ENCODE results near the gene LRRC34. TPM values are rescaled to one million over a fixed set of nuclear protein-coding genes. Genes with fewer than 3 reads are reported as not detected.

The LRRC34 gene
- total and polyA plus RNA-seq, 4 experiments from 2014 or later = 0.33 to 0.98 (median 0.42) TPM

GRCh38 chr3:169774186-169774585 lies 38.5 kb downstream of the LRRC34 start:
- H3K4me1 ChIP-seq (ENCODE audit: insufficient read depth, low read length) = peaks cover 38% of the 10 kb centered on the region
- H3K36me3 Mint-ChIP-seq = peaks cover 27 to 66% of the 10 kb centered on the region in 2 donors
- H3K27me3 ChIP-seq (ENCODE audit: insufficient read depth, low read length) = no peaks in the 10 kb centered on the region
- peak overlapping the region in 1 of 2 donors; percentile 94 for H3K4me3 ChIP-seq (ENCODE audit: low read length in 2 of 2)
- peaks cover 32 to 77% (median 48%) of the 10 kb centered on the region in 4 donors for H3K4me1 Mint-ChIP-seq
- peak overlapping the region; percentile 98 to 100 (median 99) for H3K27ac Mint-ChIP-seq
- DNase-seq = peak in 1 of 5 donors; percentile 24
- H3K9me3 Mint-ChIP-seq = peaks cover 0 to 12% (median 0%) of the 10 kb centered on the region in 8 donors
- H3K27me3 Mint-ChIP-seq = peaks cover 0 to 11% of the 10 kb centered on the region in 2 donors
- CTCF ChIA-PET (ENCODE audit: partially characterized antibody) = interaction anchor here (3.7 kb wide), 1 partner anchor 11 kb away, joined by 37 read pairs; the partner anchor contains the start of gene TERC
- POLR2A ChIA-PET (ENCODE audit: partially characterized antibody) = interaction anchor here (1.0 to 3.7 kb wide), 5 partner anchors 11 to 407 kb away, joined by 4 to 120 read pairs (median 18); partner anchors contain the start of genes LRRC34, LRRIQ4, PHC3 and SEC62
- H3K4me3 Mint-ChIP-seq = peak overlapping the region; percentile 92 to 99 (median 98)
- intact Hi-C loops (cut with micrococcal nuclease) = loop anchor here (5.0 kb wide), 2 partner anchors 112 to 258 kb away; partner anchors contain the start of gene MECOM
- H3K9me3 ChIP-seq (ENCODE audit: control insufficient read depth in 1 of 2, low read length in 2 of 2) = no peaks in the 10 kb centered on the region
- peak overlapping the region; percentile 99 for H3K27ac ChIP-seq (ENCODE audit: low read depth, low read length)
- H3K36me3 ChIP-seq (ENCODE audit: insufficient read depth, low read length) = peaks cover 14% of the 10 kb centered on the region

- H3K36me3 ChIP-seq (ENCODE audit: insufficient read depth, low read length) = peaks cover 12% of the 10 kb centered on the region
- Mint-ChIP-seq H3K27ac (peak within 1 kb of the TSS; percentile 98 to 100 (median 99)), H3K36me3 (peaks cover 22 to 58% of the 10 kb centered on the region in 2 donors), H3K27me3 (peaks cover 0 to 11% of the 10 kb centered on the region in 2 donors), H3K4me3 (peak within 1 kb of the TSS; percentile 92 to 99 (median 98)), H3K9me3 (peaks cover 0 to 12% (median 0%) of the 10 kb centered on the region in 8 donors), H3K4me1 (peaks cover 26 to 70% (median 43%) of the 10 kb centered on the region in 4 donors)
- POLR2A ChIA-PET (ENCODE audit: partially characterized antibody) = interaction anchor here (0.6 to 3.7 kb wide), 18 partner anchors 10 to 1538 kb away, joined by 3 to 120 read pairs (median 6); partner anchors contain the start of genes LRRC34, LRRIQ4, PHC3 and PRKCI
- no peaks in the 10 kb centered on the region for H3K9me3 ChIP-seq (ENCODE audit: control insufficient read depth in 1 of 2, low read length in 2 of 2)
- CTCF ChIA-PET (ENCODE audit: partially characterized antibody) = interaction anchor here (0.7 to 3.7 kb wide), 7 partner anchors 10 to 1039 kb away, joined by 3 to 37 read pairs (median 3); partner anchors contain the start of gene TERC
- intact Hi-C loops (cut with micrococcal nuclease) = loop anchor here (1.0 to 5.0 kb wide), 8 partner anchors 8 to 1136 kb away; partner anchors contain the start of genes EIF5A2, LRRC34, LRRIQ4 and MECOM
- DNase-seq = peak; percentile 92 to 95 (median 94)
- peak within 1 kb of the TSS; percentile 99 for H3K27ac ChIP-seq (ENCODE audit: low read depth, low read length)
- peaks cover 36% of the 10 kb centered on the region for H3K4me1 ChIP-seq (ENCODE audit: insufficient read depth, low read length)
- H3K27me3 ChIP-seq (ENCODE audit: insufficient read depth, low read length) = no peaks in the 10 kb centered on the region
- peak within 1 kb of the TSS; percentile 83 to 94 for H3K4me3 ChIP-seq (ENCODE audit: low read length in 2 of 2)
Observed at GRCh38 chr3:169772897-169773816, 39.5 kb downstream of the LRRC34 start, which contains the start of gene MYNN. Gene MYNN (plus strand): TSS chr3:169773396. CDS start chr3:169774296, 900 bp downstream.

- H3K9me3 ChIP-seq (ENCODE audit: control insufficient read depth in 1 of 2, low read length in 2 of 2) = no peaks in the 10 kb centered on the region
- peak overlapping the region; percentile 83 to 94 for H3K4me3 ChIP-seq (ENCODE audit: low read length in 2 of 2)
- H3K27ac ChIP-seq (ENCODE audit: low read depth, low read length) = peak overlapping the region; percentile 99
- H3K36me3 ChIP-seq (ENCODE audit: insufficient read depth, low read length) = peaks cover 9% of the 10 kb centered on the region
- CTCF ChIA-PET (ENCODE audit: partially characterized antibody) = interaction anchor here (0.7 to 3.7 kb wide), 10 partner anchors 9 to 1040 kb away, joined by 3 to 37 read pairs (median 3); partner anchors contain the start of genes SEC62 and TERC
- Mint-ChIP-seq H3K9me3 (peaks cover 0 to 12% (median 0%) of the 10 kb centered on the region in 8 donors), H3K4me3 (peak overlapping the region; percentile 92 to 99 (median 98)), H3K36me3 (peaks cover 20 to 52% of the 10 kb centered on the region in 2 donors), H3K4me1 (peaks cover 24 to 72% (median 38%) of the 10 kb centered on the region in 4 donors), H3K27me3 (peaks cover 0 to 11% of the 10 kb centered on the region in 2 donors), H3K27ac (peak overlapping the region; percentile 98 to 100 (median 99))
- H3K27me3 ChIP-seq (ENCODE audit: insufficient read depth, low read length) = no peaks in the 10 kb centered on the region
- no peak for DNase-seq
- intact Hi-C loops (cut with micrococcal nuclease) = loop anchor here (1.0 to 5.0 kb wide), 5 partner anchors 110 to 1136 kb away; partner anchors contain the start of genes EIF5A2, MECOM, PHC3 and SKIL
- POLR2A ChIA-PET (ENCODE audit: partially characterized antibody) = interaction anchor here (0.7 to 3.7 kb wide), 20 partner anchors 9 to 1539 kb away, joined by 3 to 120 read pairs (median 6); partner anchors contain the start of genes LRRC34, LRRIQ4, PHC3 and PRKCI
- peaks cover 31% of the 10 kb centered on the region for H3K4me1 ChIP-seq (ENCODE audit: insufficient read depth, low read length)
Observed at GRCh38 chr3:169772305-169772896, 40.3 kb downstream of the LRRC34 start.

GRCh38 chr3:169771497-169772304 lies 41.0 kb downstream of the LRRC34 start:
- H3K27me3 Mint-ChIP-seq = peaks cover 0 to 11% of the 10 kb centered on the region in 2 donors
- H3K4me3 ChIP-seq (ENCODE audit: low read length in 2 of 2) = peak overlapping the region; percentile 83 to 94
- peak overlapping the region; percentile 98 to 100 (median 99) for H3K27ac Mint-ChIP-seq
- H3K4me1 ChIP-seq (ENCODE audit: insufficient read depth, low read length) = peaks cover 29% of the 10 kb centered on the region
- intact Hi-C loops (cut with micrococcal nuclease) = loop anchor here (1.0 to 5.0 kb wide), 5 partner anchors 109 to 1137 kb away; partner anchors contain the start of genes EIF5A2, MECOM, PHC3 and SKIL
- peaks cover 22 to 65% (median 34%) of the 10 kb centered on the region in 4 donors for H3K4me1 Mint-ChIP-seq
- no peaks in the 10 kb centered on the region for H3K9me3 ChIP-seq (ENCODE audit: control insufficient read depth in 1 of 2, low read length in 2 of 2)
- H3K27ac ChIP-seq (ENCODE audit: low read depth, low read length) = peak overlapping the region; percentile 99
- no peaks in the 10 kb centered on the region for H3K27me3 ChIP-seq (ENCODE audit: insufficient read depth, low read length)
- peak; percentile 74 to 86 (median 83) for DNase-seq
- H3K36me3 Mint-ChIP-seq = peaks cover 13 to 46% of the 10 kb centered on the region in 2 donors
- ChIA-PET CTCF (ENCODE audit: partially characterized antibody) (interaction anchor here (0.7 to 3.7 kb wide), 7 partner anchors 8 to 1040 kb away, joined by 3 to 37 read pairs (median 3); partner anchors contain the start of genes SEC62 and TERC), POLR2A (ENCODE audit: partially characterized antibody) (interaction anchor here (0.7 to 3.7 kb wide), 16 partner anchors 9 to 1539 kb away, joined by 3 to 120 read pairs (median 8); partner anchors contain the start of genes LRRC34, LRRIQ4, PHC3 and PRKCI)
- H3K9me3 Mint-ChIP-seq = peaks cover 0 to 12% (median 0%) of the 10 kb centered on the region in 8 donors
- peaks cover 8% of the 10 kb centered on the region for H3K36me3 ChIP-seq (ENCODE audit: insufficient read depth, low read length)
- H3K4me3 Mint-ChIP-seq = peak overlapping the region; percentile 92 to 99 (median 98)

- Mint-ChIP-seq H3K36me3 (peaks cover 0 to 33% of the 10 kb centered on the region in 2 donors), H3K9me3 (peaks cover 0 to 14% (median 0%) of the 10 kb centered on the region in 8 donors), H3K27ac (peak within 1 kb of the TSS; percentile 57 to 91 (median 84)), H3K4me3 (peak within 1 kb of the TSS; percentile 86 to 95 (median 92)), H3K27me3 (peaks cover 0 to 11% of the 10 kb centered on the region in 2 donors), H3K4me1 (peaks cover 21 to 55% (median 26%) of the 10 kb centered on the region in 4 donors)
- H3K27ac ChIP-seq (ENCODE audit: low read depth, low read length) = peak within 1 kb of the TSS; percentile 62
- DNase-seq = peak; percentile 41 to 62 (median 49)
- no peaks in the 10 kb centered on the region for H3K27me3 ChIP-seq (ENCODE audit: insufficient read depth, low read length)
- intact Hi-C loops (cut with micrococcal nuclease) = loop anchor here (5.0 to 10.0 kb wide), 4 partner anchors 107 to 1695 kb away; partner anchors contain the start of genes MECOM and TNIK
- peaks cover 15% of the 10 kb centered on the region for H3K4me1 ChIP-seq (ENCODE audit: insufficient read depth, low read length)
- no peaks in the 10 kb centered on the region for H3K9me3 ChIP-seq (ENCODE audit: control insufficient read depth in 1 of 2, low read length in 2 of 2)
- peak within 1 kb of the TSS; percentile 82 to 91 for H3K4me3 ChIP-seq (ENCODE audit: low read length in 2 of 2)
- POLR2A ChIA-PET (ENCODE audit: partially characterized antibody) = interaction anchor here (0.7 to 1.6 kb wide), 4 partner anchors 10 to 1139 kb away, joined by 3 to 6 read pairs (median 4); partner anchors contain the start of genes EIF5A2, LRRC34, LRRIQ4 and SEC62
- no peaks in the 10 kb centered on the region for H3K36me3 ChIP-seq (ENCODE audit: insufficient read depth, low read length)
- CTCF ChIA-PET (ENCODE audit: partially characterized antibody) = no interaction called here
Observed at GRCh38 chr3:169769287-169770181, 43.2 kb downstream of the LRRC34 start, which contains the start of gene ACTRT3. Gene ACTRT3 (minus strand): TSS chr3:169769561. CDS start chr3:169769520, 41 bp downstream.

All from CD4-positive, alpha-beta memory T cell (primary cell).